ENCODE data around the gene TRPM5. TPM values are rescaled to one million over a fixed set of nuclear protein-coding genes. Genes with fewer than 3 reads are reported as not detected.

The TRPM5 gene, protein sequence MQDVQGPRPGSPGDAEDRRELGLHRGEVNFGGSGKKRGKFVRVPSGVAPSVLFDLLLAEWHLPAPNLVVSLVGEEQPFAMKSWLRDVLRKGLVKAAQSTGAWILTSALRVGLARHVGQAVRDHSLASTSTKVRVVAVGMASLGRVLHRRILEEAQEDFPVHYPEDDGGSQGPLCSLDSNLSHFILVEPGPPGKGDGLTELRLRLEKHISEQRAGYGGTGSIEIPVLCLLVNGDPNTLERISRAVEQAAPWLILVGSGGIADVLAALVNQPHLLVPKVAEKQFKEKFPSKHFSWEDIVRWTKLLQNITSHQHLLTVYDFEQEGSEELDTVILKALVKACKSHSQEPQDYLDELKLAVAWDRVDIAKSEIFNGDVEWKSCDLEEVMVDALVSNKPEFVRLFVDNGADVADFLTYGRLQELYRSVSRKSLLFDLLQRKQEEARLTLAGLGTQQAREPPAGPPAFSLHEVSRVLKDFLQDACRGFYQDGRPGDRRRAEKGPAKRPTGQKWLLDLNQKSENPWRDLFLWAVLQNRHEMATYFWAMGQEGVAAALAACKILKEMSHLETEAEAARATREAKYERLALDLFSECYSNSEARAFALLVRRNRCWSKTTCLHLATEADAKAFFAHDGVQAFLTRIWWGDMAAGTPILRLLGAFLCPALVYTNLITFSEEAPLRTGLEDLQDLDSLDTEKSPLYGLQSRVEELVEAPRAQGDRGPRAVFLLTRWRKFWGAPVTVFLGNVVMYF (N-terminal part only)
- total RNA-seq (2022) (not detected in 2 replicates), Bru-seq, nascent RNA (not detected), BruChase-seq, experiment 1, labeled RNA remaining after a 6-hour chase (percentile 5 among the genes with signal in this experiment), BruChase-seq, experiment 2, labeled RNA remaining after a 2-hour chase (not detected)
- long read RNA-seq: 0 reads

DNA sequence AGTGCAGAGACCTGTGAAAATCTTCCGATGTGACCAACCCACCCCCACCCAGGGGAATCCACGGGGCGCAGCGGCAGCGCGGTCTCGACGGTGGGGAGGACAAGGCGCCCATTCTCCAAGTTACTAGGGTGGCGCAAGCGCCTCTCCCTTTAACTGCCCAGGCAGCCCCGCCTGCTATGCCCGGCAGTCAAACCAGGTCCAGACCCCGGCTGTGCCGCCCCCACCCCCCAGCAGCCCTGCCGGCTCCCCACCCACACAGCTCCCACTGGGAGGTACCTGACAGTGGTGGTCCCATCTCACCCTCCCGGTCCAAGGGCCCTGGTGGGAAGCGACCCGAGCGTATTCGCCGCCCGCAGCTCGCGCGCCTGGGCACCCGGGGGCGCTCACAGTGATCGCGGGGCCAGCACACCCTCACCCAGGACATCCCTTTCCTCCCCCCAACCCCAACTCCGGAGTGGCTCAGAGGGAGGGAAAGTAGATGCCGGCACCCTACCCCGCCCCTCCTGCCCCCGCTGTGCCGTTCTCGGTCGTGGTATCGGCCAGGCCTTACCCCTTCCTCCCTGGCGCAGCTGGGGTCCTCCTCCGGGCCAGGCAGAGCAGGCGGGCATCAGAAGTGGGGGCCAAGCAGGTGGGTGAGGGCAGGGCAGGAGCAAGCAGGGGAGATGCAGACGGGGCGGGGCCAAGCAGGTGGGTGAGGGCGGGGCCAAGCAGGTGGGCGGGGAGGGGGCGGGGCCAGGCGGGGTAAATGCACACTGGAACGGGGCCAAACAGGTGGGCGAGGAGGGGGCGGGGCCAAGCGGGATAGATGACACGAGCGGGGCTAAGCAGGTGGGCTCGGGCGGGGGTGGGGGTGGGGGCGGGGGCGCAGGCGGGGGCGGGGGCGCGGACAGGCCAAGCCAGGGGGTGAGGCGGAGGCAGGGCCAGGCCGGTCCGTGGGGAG is at the start of gene TRPM5:
TSS of gene TRPM5 (minus strand) at position 634 of the 940 bp plus-strand sequence. CDS start 21,478 bp downstream, outside the sequence.
- intact Hi-C loops (cut with micrococcal nuclease; ENCODE audit: unreplicated experiment): loop anchor here (5.0 kb wide), 1 partner anchor 548 kb away; the partner anchor contains the start of gene NAP1L4
- H3K4me3 Mint-ChIP-seq (ENCODE audit: low read depth, unreplicated experiment): peak within 1 kb of the TSS; percentile 76
- no peaks in the 10 kb centered on the region for H3K9me3 Mint-ChIP-seq (ENCODE audit: low read depth, unreplicated experiment)
- TF ChIP-seq, protein P1, sequence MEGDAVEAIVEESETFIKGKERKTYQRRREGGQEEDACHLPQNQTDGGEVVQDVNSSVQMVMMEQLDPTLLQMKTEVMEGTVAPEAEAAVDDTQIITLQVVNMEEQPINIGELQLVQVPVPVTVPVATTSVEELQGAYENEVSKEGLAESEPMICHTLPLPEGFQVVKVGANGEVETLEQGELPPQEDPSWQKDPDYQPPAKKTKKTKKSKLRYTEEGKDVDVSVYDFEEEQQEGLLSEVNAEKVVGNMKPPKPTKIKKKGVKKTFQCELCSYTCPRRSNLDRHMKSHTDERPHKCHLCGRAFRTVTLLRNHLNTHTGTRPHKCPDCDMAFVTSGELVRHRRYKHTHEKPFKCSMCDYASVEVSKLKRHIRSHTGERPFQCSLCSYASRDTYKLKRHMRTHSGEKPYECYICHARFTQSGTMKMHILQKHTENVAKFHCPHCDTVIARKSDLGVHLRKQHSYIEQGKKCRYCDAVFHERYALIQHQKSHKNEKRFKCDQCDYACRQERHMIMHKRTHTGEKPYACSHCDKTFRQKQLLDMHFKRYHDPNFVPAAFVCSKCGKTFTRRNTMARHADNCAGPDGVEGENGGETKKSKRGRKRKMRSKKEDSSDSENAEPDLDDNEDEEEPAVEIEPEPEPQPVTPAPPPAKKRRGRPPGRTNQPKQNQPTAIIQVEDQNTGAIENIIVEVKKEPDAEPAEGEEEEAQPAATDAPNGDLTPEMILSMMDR (IDR thresholded peaks at IDR 0.05; ENCODE audit: unreplicated experiment): no peak
- H3K4me1 Mint-ChIP-seq (ENCODE audit: low read depth, unreplicated experiment): peaks cover 16% of the 10 kb centered on the region
- H3K27me3 Mint-ChIP-seq (ENCODE audit: unreplicated experiment): peaks cover 49% of the 10 kb centered on the region
- H3K36me3 Mint-ChIP-seq (ENCODE audit: insufficient read depth, unreplicated experiment): peaks cover 11% of the 10 kb centered on the region
- BruUV-seq (replicated peaks): no TSS peak
- H3K27ac Mint-ChIP-seq (ENCODE audit: unreplicated experiment): no peak within 1 kb of the TSS
- no peak for DNase-seq
- CTCF ChIA-PET: interaction anchor here (0.5 to 1.2 kb wide), 2 partner anchors 8 to 413 kb away, joined by 4 read pairs; no protein-coding TSS in a partner anchor

DNA sequence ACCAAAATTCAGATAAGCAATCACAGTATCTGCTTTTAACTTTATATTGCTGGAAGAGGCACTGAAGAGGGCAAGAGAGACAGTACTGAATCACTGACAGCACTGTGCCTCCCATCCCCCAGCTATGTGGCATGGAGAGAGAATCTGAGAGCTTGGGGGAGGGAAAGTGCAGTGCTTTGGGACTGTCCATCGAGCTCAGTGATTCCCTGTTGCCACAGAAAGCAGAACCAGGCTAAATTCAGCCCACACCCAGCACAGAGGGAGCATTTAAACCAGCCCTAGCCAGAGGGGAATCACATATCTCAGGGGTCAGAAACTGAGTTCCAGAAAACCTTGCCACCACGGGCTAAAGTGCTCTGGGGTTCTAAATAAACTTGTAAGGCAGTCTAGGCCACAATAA is 44.8 kb upstream of the TRPM5 start:
- CTCF ChIA-PET: no interaction called here
- Mint-ChIP-seq H3K4me3 (ENCODE audit: low read depth, unreplicated experiment) (no peak overlapping the region), H3K36me3 (ENCODE audit: insufficient read depth, unreplicated experiment) (no peaks in the 10 kb centered on the region), H3K4me1 (ENCODE audit: low read depth, unreplicated experiment) (no peaks in the 10 kb centered on the region), H3K27me3 (ENCODE audit: unreplicated experiment) (peaks cover 49% of the 10 kb centered on the region), H3K9me3 (ENCODE audit: low read depth, unreplicated experiment) (peaks cover 16% of the 10 kb centered on the region), H3K27ac (ENCODE audit: unreplicated experiment) (no peak overlapping the region)
- TF ChIP-seq, protein P1 (IDR thresholded peaks at IDR 0.05; ENCODE audit: unreplicated experiment): no peak
- intact Hi-C loops (cut with micrococcal nuclease; ENCODE audit: unreplicated experiment): no loop called here
- no TSS peak for BruUV-seq (replicated peaks)
- no peak for DNase-seq

DNA sequence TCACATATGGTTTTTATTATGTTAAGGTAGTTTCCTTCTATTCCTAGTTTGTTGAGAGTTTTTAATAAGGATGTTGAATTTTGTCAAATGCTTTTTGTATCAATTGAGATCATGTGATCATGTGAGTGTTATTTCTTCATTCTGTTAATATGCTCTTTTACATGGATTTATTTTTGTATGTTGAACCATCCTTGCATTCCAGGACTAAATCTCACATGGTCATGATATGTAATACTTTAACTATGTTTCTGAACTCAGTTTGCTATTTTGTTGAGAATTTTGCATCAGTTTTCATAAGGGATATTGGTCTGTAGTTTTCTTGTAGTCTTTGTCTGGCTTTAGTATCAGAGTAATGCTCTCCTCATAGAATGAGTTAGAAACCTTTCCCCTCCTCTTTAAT is 43.7 kb upstream of the TRPM5 start:
- Mint-ChIP-seq H3K9me3 (ENCODE audit: low read depth, unreplicated experiment) (peaks cover 16% of the 10 kb centered on the region), H3K27me3 (ENCODE audit: unreplicated experiment) (peaks cover 56% of the 10 kb centered on the region), H3K4me1 (ENCODE audit: low read depth, unreplicated experiment) (no peaks in the 10 kb centered on the region), H3K27ac (ENCODE audit: unreplicated experiment) (no peak overlapping the region), H3K36me3 (ENCODE audit: insufficient read depth, unreplicated experiment) (no peaks in the 10 kb centered on the region), H3K4me3 (ENCODE audit: low read depth, unreplicated experiment) (no peak overlapping the region)
- no peak for DNase-seq
- TF ChIP-seq, protein P1 (IDR thresholded peaks at IDR 0.05; ENCODE audit: unreplicated experiment): no peak
- BruUV-seq (replicated peaks): no TSS peak
- CTCF ChIA-PET: no interaction called here
- intact Hi-C loops (cut with micrococcal nuclease; ENCODE audit: unreplicated experiment): no loop called here

All from Calu3 (cell line).